Stimulated activated CD8-positive, alpha-beta memory T cell treated with anti-CD3 and anti-CD28 coated beads, Interleukin-12 subunit alpha, Interleukin-12 subunit beta, amount 100 ng/mL, for 1 hour (primary cell): Measurements from ENCODE around the gene POU2F1.

ENCODE experiments used
- DNase-seq: peaks from one replicate; pipeline ENCODE4 v3.0.0-alpha.2; 2020; ENCODE audit warnings: low read depth

POU2F1 gene

DNA sequence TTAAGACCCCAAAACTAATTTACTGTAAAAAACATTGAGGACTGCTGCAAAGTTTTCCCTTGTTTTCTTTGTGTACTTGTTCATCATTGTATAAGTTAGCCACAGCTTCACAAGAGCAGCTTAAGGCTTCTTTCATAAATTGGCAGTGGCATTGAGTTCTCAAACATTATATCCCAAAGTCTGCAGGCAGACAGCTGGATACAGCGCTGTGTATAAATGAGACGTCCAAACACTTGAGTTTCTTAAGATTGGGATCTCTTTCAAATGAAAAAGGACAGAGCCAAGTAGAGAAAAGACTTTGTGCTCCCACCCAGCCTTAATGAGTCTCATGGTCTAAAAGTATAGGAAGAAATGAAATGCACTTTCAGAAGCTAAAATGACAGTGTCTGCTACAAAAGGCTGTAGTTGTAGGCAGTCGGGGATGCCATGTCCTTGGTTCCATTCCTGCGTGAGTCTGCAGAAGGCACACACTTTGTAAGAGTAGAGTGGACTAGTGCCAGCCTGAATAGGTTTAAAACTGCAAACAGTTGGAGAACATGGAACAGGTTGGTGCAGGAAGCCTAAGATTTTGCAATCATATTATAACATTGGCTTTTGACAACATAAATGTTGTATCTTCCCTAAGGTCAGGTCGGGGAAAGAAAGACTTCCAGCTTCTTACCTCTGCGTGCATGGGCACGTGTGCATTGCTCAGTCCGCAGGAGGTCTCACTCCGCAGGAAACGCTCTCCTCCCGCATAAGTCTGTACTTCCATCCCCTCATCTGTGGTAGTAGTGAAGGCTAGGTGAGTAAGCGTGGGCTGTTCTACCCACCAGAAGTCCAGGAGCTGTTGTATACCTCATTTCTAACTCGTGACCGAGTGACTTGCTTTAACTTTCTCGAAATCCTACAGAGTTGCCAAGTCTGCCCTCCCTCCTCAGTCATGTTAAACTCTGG lies 203.3 kb downstream of the POU2F1 start:
- DNase-seq: no peak

DNA sequence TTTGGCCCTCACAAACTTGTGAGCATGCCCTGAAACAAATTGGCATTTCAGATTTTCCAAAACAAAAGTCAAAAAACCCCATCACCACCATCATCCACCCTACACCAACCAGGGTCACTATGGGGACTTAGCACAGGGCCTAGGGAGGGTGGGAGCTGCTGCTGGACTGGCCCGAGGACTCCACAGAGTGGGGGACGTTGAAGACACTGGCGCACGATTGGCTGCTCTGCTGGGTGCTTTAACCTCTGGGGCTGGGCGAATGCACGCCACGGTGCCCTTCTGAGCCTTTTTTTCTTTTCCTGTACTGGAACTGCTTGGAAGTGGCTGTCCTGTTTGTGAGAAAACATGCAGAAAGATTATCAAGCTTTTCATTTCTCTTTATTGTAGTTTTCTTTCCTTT lies 204.8 kb downstream of the POU2F1 start:
- DNase-seq: no peak

DNA sequence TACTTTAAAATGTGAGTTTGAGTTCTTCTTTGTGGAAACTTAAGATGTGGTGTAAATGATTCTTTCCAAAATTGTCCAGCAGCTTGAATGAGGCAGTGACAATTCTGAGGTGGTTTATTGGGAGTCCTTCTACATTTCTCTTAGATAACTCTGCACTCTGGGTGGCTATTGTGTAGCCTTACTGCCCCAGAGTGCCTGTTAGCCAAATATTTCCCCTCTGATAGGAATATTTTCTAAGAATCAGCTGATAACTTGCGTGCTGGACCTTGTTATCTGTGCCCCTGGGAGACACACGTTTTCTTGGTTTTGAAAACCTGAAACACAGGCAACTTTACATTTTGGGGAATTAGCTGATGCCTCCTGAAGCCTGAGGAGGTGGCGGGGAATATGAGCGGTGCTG lies 206.0 kb downstream of the POU2F1 start:
- DNase-seq: no peak

DNA sequence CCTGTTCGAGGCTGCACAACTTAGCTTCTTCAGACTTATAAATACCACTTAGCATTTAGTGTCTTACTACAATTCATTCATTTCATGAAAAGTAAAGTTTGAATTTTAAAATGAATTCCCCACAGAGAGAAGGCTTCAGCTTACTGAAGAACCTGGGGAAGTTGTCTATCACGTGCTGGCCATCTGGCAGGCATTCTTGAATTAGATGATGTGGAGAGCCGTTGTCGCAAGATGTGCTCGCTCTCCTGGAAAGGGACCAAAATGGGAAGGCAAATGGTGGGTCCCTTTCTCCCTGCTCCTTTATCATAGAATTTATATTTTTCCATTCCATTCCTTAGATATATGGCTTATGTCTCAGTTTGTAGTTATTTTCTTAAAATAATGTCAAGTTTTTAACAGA lies 207.2 kb downstream of the POU2F1 start:
- no peak for DNase-seq

DNA sequence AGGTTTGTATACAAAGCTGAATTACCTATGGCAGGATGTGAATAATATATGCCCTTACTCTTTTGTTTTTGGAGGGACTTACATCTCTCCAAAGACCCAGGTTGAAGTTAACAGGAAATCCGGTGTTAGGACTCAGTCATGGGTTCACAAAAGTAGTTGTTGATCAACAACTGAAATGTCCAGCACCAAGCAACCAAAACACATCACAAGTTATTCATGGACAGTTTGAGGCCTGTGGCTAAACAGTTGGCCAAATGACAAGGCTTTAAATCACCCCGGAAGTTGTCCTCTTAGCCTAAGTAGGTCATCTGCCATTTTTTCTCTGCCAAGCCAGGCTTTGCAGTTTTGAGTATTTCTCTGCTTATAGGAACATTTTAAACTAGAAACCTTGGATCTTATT lies 207.7 kb downstream of the POU2F1 start:
- DNase-seq: no peak

DNA sequence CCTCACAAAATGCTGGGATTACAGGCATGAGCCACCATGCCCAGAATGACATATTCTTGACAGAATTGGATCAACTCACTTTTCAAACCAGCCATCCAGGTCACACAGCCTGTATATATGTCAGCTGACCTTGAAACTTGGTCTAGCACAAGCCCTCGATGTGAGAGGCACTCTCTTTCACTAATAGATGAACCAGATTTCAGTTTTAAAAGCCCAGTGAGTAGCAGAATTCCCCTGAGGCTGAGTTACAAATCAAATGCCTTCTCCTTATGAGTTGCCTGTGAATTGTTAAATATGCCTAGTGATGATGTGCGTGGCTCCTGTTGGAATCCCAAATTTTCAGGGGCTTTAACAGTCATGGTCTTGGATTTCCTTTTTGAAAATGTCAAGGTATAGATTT lies 208.9 kb downstream of the POU2F1 start:
- DNase-seq: no peak

DNA sequence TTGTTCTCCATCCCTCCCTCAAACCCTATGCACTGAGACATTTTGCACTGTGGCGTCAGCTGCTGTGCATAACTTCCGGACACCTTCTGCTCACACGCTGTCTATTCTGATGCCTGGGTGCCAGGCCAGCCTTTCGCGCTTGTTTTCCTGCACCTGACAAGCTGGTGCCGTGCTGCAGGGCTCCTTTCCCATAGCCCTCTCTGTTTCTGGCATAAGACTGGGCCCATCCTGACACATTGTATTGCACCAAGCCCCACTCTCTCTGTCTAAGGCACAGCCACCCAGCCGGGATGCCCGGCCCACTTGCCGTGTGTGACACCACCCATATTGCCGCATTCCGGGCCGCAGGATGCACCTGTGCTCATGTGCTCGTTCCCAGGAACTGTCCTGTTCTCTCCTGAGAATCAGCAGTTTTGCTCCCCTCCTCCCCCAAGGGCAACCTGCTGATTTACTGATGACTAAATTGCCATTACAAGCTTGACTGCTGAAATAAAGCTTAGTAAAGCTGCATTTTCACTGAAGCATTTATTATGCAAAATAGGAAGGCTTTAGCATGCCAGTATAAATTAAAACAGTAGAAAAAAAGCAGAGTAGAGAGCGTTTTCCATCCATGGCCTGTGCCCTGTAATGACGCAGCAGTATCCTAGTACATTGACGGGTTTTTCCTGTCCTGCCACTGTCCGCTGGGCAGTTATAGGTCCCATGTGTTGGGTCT lies 209.6 kb downstream of the POU2F1 start:
- DNase-seq: no peak

DNA sequence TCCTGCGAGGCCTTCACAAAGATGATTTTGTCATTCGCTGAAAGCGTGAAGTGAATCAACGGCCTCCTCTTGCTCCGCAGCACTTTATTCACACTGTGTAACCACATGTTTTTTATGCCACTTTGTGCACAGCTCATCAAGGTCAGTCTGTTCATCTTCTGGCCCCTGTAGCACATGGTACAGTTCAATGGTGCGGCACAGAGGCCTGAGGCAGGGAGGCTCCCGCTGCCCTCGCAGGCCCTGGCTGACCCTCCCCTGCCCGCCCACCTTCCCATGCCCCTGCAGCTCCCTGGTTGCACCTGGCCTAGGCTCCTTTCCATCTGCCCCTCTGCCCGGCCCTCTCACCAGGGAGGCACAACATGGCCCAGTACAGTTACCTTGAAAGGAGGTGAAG lies 210.2 kb downstream of the POU2F1 start:
- no peak for DNase-seq

DNA sequence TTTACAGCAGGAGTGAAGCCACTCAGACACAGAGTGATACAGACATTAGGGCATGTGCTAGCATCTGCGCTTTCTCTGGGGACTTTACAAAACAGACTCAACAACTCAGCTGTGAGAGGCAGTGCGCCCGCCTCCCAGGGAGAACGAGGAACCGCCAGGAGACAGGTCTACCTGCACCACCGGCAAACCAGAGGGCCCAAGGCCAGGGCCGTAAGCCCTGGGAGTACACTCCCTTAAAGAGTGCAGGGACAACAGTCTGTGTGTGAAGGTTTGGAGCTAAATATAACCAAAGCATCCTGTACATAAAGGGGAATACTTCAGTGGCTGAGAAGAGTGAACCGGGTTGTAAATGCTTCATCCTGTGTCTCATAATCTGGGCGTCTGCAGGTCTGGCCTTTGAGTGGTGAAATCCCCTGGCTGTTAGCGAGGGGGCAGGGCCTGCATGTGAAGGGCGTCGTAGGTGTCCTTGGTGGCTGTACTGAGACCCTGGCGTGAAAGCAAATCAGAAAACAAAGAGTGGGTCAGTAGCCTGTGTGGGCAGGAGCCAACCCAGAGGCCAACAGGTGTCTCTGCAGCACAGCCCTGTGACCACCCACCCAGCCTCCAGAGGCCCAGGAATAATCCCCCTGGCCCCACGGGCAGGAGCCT lies 210.7 kb downstream of the POU2F1 start:
- no peak for DNase-seq

DNA sequence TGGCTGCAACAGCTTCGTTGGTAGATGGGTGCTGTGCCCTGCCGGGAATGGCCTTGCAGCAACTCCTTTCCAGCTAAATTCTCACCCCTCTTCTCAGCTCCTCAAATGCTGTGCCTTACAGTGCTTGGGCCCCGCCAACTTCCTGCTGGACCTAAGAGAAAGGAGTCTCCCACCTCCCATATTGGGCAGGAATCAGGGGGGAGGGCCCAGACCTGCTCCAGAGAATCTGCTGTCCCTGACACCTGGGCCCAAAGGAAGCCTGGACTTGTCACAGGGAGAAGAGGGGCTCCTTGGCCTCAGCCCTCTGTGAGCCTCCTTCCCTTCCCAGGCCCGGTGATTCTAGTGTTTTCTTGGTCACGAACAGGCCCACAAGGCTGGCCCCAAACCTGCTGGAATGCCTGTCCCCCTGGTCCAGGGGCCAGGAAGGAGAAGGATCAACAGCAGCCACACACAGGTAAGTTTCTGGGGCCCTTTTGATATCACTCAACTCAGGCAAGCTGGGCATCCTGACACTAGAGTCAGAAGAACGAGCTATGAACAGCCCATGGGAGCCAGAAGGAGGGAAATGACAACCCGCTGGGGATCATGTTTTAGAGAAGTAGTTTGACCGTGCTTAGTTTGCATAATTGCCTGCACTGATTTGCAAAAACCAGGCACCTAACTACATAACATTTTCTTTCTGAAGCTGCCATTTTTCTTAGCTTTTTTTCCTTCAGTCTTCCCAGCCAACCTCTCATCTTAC lies 211.4 kb downstream of the POU2F1 start:
- DNase-seq: no peak

DNA sequence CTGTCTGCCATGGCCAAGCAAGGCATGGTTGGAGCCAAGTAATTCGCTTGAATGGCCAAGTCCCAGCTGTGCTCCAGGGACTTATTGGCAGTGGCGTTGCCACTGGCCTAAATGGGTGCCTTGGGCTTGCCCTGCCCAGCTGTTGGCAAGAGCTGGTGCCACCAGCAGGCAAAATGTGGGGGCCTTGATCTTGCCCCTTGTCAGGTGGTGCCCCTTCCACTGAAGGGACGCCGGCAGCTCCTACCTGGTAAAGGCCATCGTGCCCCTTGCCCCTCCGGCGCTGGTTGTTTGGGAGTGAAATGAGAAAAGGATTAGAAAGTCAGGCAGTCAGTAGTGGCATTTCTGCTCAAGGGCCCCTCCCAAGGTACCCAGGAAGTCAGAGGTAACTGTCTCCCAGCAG lies 212.1 kb downstream of the POU2F1 start:
- no peak for DNase-seq

DNA sequence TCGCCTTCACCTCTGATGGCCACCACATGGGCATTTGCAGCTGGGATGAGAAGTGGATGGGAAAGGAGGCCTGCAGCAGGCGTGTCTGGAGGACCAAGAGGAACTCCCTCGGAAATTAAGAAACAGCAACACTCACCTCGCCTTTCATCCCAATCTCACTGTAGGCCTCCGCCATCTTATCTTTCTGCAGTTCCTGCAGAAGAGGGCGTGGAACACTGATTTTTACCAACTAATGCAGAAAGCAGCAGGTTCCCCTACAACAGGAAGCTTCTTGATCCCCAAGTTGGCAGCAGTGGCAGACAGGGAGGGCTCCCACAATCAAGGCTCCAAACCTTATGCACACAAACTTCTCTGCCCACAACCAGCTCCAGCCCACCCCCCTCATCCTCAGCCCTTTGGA lies 213.2 kb downstream of the POU2F1 start:
- DNase-seq: no peak

DNA sequence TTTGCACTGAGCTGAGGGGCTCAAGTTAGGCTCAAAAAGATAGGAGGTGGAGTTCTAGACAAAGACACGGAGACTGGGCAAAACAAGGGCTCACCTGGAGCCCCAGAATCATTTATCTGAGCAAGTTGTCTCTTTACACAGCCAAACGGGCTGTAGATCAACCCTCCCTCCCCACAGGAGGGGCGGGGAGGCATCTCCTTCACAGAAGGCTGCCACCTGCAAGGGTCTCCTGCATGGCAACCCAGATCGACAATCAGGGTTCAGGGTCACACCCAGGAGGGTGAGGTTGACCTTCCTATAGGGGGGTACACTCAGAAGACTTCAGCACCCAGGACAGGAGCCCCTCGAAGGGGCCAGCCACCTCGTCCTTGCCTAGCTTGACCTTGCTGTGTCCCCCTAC lies 213.6 kb downstream of the POU2F1 start:
- no peak for DNase-seq

DNA sequence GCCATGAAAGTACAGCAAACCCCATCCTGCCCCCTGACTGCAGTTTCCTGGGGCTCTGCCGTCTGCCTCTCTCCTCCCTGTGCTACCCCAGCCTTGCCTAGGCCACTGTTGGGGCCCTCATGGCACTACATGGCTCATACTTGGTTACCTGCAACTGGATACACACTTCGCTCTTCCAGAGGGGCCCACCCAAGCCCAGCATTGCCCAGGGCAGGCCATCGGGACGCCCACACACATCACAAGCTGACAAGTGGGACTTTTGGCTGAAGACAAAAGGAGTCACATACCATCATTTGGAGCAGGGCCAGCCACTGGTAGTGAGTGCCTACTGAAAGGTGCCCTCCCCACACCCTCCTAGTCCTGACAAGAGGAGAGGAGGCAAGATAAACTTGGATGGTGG lies 214.8 kb downstream of the POU2F1 start:
- no peak for DNase-seq

DNA sequence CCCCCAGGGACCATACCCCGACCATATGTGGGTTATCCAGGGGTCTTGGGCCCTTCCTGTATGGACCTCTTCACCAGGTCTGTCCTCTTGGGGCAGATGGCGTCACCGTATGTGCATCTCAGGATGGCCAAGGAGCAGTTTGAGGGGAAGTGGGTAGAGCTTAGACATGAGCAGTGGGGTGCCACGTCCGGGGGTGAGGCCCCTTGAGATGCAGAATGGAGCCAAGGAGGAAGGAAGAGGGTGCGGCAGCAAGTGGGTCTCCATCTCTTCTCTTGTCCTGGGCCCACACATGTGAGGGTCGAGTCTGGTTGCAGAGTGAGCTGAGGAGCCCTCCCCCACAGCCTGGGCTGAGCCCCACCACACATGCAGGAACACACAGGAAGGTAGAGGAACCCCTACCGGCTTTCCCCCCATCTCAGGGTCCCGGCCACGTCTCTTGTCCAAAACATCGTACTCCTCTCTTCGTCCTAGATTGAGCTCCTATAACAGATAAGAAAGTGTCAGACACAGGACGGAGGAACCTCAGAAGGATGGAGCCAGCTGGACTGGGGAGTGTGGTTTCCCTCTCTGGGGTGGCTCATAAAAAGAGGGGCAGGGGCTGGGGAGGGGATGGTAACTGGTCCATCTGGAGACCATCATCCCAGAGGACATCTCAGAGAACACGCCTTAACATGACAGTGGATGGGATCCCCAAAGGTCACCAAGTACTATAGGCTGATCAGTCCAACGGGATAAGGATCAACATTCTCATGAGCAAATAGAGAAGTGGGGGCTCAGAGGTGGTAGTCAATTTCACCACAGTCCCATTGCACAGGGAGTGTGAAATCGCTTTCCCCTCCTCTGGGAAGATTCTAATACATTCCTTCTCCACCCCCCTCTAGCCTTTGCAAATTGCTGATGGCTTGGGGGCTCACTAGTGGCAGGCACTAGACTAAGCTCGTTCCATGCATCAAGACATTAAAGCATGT lies 217.8 kb downstream of the POU2F1 start:
- no peak for DNase-seq

DNA sequence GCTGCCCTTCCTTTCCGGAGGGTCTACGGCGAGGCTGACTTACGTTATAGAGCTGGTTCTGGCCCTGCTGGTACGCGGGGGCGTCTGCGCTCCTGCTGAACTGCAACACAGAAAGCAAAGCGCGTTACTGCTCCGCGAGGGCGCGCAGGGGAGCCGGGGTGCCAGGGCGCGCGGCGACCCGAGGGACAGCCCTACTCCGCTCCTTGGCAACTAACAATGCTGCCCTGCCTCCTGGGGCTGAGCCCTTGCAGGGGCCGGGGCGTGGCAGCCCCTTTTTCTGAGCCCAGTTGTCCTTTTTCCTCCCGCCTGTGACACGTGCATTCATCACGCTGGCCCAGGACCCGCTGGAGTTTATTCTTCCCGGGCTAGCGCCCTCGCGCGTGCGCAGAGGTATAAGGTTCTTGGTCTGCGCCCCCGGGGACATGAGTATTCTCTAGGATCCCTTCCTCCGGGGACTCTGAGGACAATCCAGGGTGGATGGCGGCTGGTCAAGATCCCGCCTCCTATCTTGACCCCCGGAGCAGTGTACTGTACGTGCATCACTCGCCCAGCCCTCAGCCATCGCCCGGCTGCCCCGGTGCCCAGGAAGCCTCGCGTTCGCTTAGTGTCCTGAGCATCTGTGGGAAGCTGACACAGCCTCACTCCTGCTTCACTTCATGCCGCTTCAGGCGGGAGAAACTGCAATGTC lies 218.8 kb downstream of the POU2F1 start:
- DNase-seq: no peak

DNA sequence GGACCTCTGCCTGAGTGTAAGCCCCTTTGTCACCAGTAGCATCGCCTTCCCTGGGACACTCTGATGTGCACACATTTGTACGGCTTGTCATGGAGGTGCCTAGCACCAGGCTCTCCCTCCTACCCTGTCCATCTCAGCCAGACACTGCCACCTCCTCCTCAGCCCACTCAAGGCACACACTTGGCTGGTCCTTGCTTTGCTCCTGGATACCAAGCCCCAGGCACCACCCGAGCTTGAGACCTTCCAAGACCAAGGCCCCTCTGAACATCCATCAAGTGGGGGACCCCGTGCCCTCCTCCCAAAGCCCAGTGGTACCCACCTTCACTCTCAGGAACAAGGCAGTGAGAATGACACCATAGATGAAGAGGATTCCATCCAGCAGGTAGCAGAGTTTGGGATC lies 219.7 kb downstream of the POU2F1 start:
- DNase-seq: no peak

DNA sequence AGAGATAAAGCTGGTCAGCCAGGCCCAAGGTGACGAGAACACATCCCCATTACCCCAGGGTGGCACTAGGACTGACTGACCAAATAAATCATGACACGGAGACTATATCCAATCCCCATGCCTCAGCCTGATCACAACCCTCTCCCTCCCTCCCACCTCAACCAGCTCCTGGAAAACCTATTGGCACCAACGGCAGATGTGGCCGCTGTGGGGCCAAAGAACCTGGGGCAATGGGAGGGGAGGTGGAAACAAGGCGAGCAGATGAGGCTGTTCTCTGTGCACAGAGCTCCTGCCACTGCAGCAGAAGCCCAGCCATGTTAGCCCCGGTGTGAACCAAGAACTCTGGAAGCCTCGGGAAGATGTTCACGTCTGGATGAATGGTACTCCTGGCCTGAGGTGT lies 220.1 kb downstream of the POU2F1 start:
- no peak for DNase-seq

DNA sequence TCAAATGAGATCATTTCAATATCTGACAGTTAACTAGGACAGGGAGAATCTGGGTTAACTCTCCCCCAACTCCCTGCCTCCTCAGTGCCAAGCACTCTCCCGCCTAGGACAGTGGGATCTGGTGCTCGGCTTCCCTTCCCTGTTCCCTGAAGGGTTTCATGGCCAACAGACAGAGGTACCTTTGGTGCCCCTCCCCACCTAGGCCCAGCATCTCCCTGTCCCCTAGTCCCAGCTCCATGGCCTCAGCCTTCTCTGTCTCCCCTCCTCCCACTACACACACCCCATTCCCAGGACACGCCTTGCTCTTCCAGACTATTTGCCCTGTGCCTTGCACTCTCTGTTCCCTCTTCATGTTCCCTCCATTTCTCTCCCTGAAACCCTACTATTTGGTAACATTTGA lies 220.5 kb downstream of the POU2F1 start:
- no peak for DNase-seq

DNA sequence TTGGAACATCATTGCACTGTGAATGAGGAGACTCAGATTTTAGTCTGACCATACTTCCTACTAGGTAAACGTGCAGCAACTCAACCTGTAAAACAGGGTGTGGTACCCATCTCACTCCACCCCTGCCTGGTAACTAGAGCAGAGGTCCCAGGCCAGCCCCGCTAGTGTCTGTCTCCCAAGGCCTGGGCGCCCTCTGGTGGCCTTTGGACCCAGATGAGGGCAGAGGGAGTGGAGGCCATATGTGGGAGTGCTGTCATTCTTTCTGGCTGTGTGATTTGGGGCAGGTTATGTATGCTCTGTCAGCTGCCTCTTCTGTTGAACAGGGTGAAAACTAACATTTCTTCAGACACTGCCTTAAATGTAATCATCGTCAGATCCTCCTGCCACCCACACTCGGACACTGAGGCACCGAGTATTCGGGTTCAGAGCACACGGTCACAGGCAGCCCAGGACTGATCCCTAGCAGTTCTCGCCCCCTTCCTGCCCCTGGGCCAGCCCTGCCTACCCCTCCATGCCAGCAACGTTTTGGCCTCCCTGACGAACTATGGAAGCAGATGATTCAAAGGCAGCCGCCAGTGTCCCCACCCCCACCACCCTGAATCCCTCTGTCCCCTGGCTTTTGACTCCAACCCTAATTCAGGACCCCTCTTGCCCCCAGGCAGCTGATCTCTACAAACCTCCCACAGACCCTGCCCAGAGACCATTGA lies 221.6 kb downstream of the POU2F1 start:
- peak; percentile 76 for DNase-seq
